PC-9 (cell line): ENCODE results near the gene NOP53. TPM values are rescaled to one million over a fixed set of nuclear protein-coding genes. Genes with fewer than 3 reads are reported as not detected.

Experiments used
- BruUV-seq: library from RNA; stranded (reverse); fragments of 400-500 nt; replicated peaks from 2 replicates; lab custom pipeline; 2021; lab: Mats Ljungman, UMichigan
- CTCF ChIA-PET: fragments of 300-600 bp; sonication (Branson Sonifier 250); formaldehyde crosslinking; loops from one replicate; lab custom pipeline; 2022; ENCODE audit warnings: antibody characterized with exemption; lab: Charles Lee
- POLR2A ChIA-PET: fragments of 300-600 bp; sonication (Branson Sonifier 250); formaldehyde crosslinking; loops from one replicate; lab custom pipeline; 2022; ENCODE audit warnings: antibody characterized with exemption; ENCODE audit not compliant: unreplicated experiment; lab: Charles Lee
- DNase-seq, 2 experiments: peaks; one replicate each; pipeline versions ENCODE4 v3.0.0 to v3.0.0-alpha.2; 2015 to 2022; ENCODE audit warnings: mixed read lengths in 1 of 2
- H2AFZ ChIP-seq: fragments of 200-600 bp; sonication (generic); 2 replicates; pipeline ENCODE4 v1.8.1; 2017; ENCODE audit warnings: antibody characterized with exemption
- H3F3A ChIP-seq: fragments of 200-600 bp; sonication (generic); 2 replicates; pipeline ENCODE4 v1.8.1; 2017; ENCODE audit warnings: antibody characterized with exemption, mild to moderate bottlenecking, low read depth; ENCODE audit not compliant: insufficient read depth
- H3K27ac ChIP-seq: fragments of 200-600 bp; sonication (generic); 2 replicates; pipeline ENCODE4 v1.6.1; 2016; ENCODE audit warnings: mixed run types
- H3K27me3 ChIP-seq: fragments of 200-600 bp; sonication (generic); 2 replicates; pipeline ENCODE4 v1.6.1; 2016; ENCODE audit warnings: low read depth, mixed run types; ENCODE audit not compliant: insufficient read depth
- H3K36me3 ChIP-seq: fragments of 200-600 bp; sonication (generic); 2 replicates; pipeline ENCODE4 v1.6.1; 2016; ENCODE audit warnings: low read depth, mixed run types
- H3K4me1 ChIP-seq: fragments of 200-600 bp; sonication (generic); replicated peaks from 2 replicates; pipeline ENCODE4 v1.6.1; 2016; ENCODE audit warnings: mixed run types; ENCODE audit not compliant: insufficient read depth
- H3K4me2 ChIP-seq: fragments of 200-600 bp; sonication (generic); 2 replicates; pipeline ENCODE4 v1.6.1; 2017; ENCODE audit warnings: mixed run types
- H3K4me3 ChIP-seq: fragments of 200-600 bp; sonication (generic); 2 replicates; pipeline ENCODE4 v1.6.1; 2016; ENCODE audit warnings: mixed run types
- H3K79me2 ChIP-seq: fragments of 200-600 bp; sonication (generic); 2 replicates; pipeline ENCODE4 v1.6.1; 2017; ENCODE audit warnings: low read depth, mixed run types
- H3K9me2 ChIP-seq: fragments of 200-600 bp; sonication (generic); 2 replicates; pipeline ENCODE4 v1.8.1; 2017; ENCODE audit warnings: mild to moderate bottlenecking; ENCODE audit not compliant: insufficient read depth
- H3K9me3 ChIP-seq: fragments of 200-600 bp; sonication (generic); 2 replicates; pipeline ENCODE4 v1.8.1; 2016; ENCODE audit warnings: low read depth; ENCODE audit not compliant: insufficient read depth
- H4K20me1 ChIP-seq: fragments of 200-600 bp; sonication (generic); 2 replicates; pipeline ENCODE4 v1.8.1; 2017; ENCODE audit not compliant: insufficient read depth
- EZH2 ChIP-seq: fragments of 200-600 bp; sonication (generic); IDR thresholded peaks from 2 replicates; pipeline ENCODE4 v1.8.0; 2017; ENCODE audit warnings: antibody characterized with exemption, low read depth
- intact Hi-C: fragments of 100-400 bp; cut with micrococcal nuclease; formaldehyde crosslinking; loops from one replicate; pipeline ENCODE4 v1.10.0; 2022; ENCODE audit not compliant: unreplicated experiment
- total RNA-seq: library from RNA; stranded (reverse); gene quantifications from 2 replicates; pipeline ENCODE4 v1.2.3, GENCODE V29; 2021
- TF ChIP-seq, protein P1 (sequence below): fragments of 200-600 bp; sonication (generic); conservative IDR thresholded peaks from 2 replicates; pipeline ENCODE4 v1.6.1; 2017; ENCODE audit warnings: mixed run types, antibody characterized with exemption, mild to moderate bottlenecking, moderate library complexity

Gene NOP53
- total RNA-seq, 1 experiment from 2014 or later, result 225 TPM

DNA sequence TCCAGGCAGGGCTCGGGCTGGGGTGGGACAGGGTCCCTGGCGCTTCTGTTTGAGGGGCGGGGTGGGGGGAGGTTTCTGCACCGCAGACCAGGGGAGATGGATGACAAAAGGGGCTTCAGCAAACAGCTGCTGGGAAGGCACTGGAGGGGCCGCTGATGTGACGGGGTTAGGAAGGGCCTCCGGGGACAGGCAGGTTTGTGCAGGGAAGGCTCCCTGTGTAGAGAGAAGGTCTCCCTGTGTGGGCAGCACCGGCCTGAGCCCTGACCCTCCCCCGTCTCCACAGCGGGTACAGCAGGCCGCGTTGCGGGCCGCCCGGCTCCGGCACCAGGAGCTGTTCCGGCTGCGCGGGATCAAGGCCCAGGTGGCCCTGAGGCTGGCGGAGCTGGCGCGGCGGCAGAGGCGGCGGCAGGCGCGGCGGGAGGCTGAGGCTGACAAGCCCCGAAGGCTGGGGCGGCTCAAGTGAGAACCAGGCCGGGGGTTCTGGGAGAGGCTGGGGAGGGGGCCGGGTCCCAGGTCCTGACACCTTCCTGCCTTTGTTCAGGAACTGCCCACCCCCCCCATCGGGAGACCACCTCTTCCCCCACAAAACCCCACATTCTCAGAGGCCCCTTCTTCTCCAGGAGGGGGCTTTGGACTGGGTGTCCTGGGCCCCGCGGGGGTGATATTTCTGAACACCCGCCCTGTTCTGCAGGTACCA is 9.9 kb downstream of the NOP53 start:
- peaks cover 37% of the 10 kb centered on the region; the same call in 1 of the 2 replicates for H3F3A ChIP-seq
- H3K4me1 ChIP-seq, result no peaks in the 10 kb centered on the region
- intact Hi-C loops, result no loop called here
- no TSS peak for BruUV-seq
- ChIA-PET POLR2A (no interaction called here), CTCF (no interaction called here)
- peaks cover 42% of the 10 kb centered on the region for H3K36me3 ChIP-seq
- no peaks in the 10 kb centered on the region for H3K9me3 ChIP-seq
- H2AFZ ChIP-seq, result no peak overlapping the region
- 0 out of 2 replicates have a peak, but pooled peaks cover 1% of the 10 kb centered on the region for H3K79me2 ChIP-seq
- no peaks in the 10 kb centered on the region for H3K27me3 ChIP-seq
- no peak overlapping the region for H3K4me2 ChIP-seq
- H3K4me3 ChIP-seq, result no peak overlapping the region
- DNase-seq, result no peak
- no peak for TF ChIP-seq EZH2
- TF ChIP-seq, protein P1, sequence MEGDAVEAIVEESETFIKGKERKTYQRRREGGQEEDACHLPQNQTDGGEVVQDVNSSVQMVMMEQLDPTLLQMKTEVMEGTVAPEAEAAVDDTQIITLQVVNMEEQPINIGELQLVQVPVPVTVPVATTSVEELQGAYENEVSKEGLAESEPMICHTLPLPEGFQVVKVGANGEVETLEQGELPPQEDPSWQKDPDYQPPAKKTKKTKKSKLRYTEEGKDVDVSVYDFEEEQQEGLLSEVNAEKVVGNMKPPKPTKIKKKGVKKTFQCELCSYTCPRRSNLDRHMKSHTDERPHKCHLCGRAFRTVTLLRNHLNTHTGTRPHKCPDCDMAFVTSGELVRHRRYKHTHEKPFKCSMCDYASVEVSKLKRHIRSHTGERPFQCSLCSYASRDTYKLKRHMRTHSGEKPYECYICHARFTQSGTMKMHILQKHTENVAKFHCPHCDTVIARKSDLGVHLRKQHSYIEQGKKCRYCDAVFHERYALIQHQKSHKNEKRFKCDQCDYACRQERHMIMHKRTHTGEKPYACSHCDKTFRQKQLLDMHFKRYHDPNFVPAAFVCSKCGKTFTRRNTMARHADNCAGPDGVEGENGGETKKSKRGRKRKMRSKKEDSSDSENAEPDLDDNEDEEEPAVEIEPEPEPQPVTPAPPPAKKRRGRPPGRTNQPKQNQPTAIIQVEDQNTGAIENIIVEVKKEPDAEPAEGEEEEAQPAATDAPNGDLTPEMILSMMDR, result no peak
- no peaks in the 10 kb centered on the region for H3K9me2 ChIP-seq
- no peak overlapping the region for H3K27ac ChIP-seq
- peaks cover 29% of the 10 kb centered on the region for H4K20me1 ChIP-seq

DNA sequence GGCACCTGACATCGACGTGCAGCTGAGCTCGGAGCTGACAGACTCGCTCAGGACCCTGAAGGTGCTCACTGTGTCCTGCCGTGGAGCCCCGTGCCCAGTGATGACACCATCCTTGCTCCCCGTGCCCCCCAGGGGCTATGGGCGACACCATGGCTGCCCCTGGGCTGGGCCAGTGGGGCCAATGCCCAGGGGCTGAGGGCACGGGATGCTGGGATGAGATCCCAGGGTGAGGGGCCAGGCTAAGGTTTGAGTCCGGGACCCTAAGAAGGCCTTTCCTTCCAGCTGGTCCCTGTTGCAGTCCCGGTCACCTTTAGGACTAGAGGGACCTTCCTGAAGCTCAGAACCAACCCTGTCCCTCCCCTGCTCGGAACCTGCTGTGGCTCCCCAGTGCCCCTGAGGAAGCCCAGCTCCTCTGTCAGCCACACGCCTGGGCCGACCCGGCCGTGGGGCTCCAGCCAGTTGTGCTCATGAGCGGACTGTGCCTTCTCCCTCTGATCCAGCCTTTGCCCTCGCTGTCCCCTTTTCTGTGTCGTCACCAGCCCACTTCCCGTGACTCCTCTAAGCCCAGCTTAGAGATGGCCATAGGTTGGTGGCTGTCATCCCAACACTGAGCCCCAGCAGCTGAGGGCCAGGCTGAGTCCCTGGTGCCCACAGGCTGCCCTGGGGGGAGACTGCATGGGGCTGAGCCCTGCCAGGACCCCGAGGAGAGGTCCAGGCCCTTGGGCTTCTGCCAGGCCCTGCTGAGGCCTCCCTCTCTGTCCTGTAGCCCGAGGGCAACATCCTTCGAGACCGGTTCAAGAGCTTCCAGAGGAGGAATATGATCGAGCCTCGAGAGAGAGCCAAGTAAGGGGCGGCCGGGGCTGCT is 10.6 kb downstream of the NOP53 start:
- no peak overlapping the region for H3K4me2 ChIP-seq
- intact Hi-C loops, result no loop called here
- BruUV-seq, result no TSS peak
- no peak for DNase-seq
- no peaks in the 10 kb centered on the region for H3K27me3 ChIP-seq
- peaks cover 39% of the 10 kb centered on the region for H3K36me3 ChIP-seq
- H3K79me2 ChIP-seq, result no peaks in the 10 kb centered on the region
- no peaks in the 10 kb centered on the region for H3K4me1 ChIP-seq
- ChIA-PET POLR2A (no interaction called here), CTCF (no interaction called here)
- no peak overlapping the region for H3K4me3 ChIP-seq
- H3K27ac ChIP-seq, result no peak overlapping the region
- TF ChIP-seq EZH2, result no peak
- TF ChIP-seq, protein P1, result no peak
- peaks cover 28% of the 10 kb centered on the region for H4K20me1 ChIP-seq
- no peaks in the 10 kb centered on the region for H3K9me3 ChIP-seq
- peaks cover 45% of the 10 kb centered on the region for H3F3A ChIP-seq
- no peaks in the 10 kb centered on the region for H3K9me2 ChIP-seq
- no peak overlapping the region for H2AFZ ChIP-seq

DNA sequence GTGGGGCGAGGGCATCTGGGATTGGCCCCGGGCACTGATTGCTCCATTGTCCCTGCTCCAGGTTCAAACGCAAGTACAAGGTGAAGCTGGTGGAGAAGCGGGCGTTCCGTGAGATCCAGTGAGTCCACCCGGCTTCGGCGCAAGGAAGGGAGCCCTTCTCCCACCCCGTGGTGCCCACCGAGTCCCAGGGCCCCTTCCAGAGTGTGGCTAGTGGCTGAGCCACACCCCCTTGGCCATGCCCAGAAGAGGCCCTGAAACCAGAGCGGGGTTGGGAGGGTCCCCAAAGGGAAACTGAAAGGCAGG is 11.2 kb downstream of the NOP53 start:
- no peaks in the 10 kb centered on the region for H3K27me3 ChIP-seq
- H3K79me2 ChIP-seq, result no peaks in the 10 kb centered on the region
- ChIA-PET CTCF (no interaction called here), POLR2A (no interaction called here)
- H3K9me2 ChIP-seq, result no peaks in the 10 kb centered on the region
- H3K36me3 ChIP-seq, result peaks cover 34% of the 10 kb centered on the region
- H3K4me1 ChIP-seq, result no peaks in the 10 kb centered on the region
- TF ChIP-seq, protein P1, result no peak
- no peak for TF ChIP-seq EZH2
- no peak overlapping the region for H3K27ac ChIP-seq
- H3K4me2 ChIP-seq, result no peak overlapping the region
- H2AFZ ChIP-seq, result no peak overlapping the region
- peaks cover 25% of the 10 kb centered on the region for H4K20me1 ChIP-seq
- DNase-seq, result no peak
- no TSS peak for BruUV-seq
- H3K4me3 ChIP-seq, result no peak overlapping the region
- intact Hi-C loops, result no loop called here
- H3K9me3 ChIP-seq, result no peaks in the 10 kb centered on the region
- H3F3A ChIP-seq, result peaks cover 49% of the 10 kb centered on the region
